ENCODE measurements around the gene SPATA45.

DNA sequence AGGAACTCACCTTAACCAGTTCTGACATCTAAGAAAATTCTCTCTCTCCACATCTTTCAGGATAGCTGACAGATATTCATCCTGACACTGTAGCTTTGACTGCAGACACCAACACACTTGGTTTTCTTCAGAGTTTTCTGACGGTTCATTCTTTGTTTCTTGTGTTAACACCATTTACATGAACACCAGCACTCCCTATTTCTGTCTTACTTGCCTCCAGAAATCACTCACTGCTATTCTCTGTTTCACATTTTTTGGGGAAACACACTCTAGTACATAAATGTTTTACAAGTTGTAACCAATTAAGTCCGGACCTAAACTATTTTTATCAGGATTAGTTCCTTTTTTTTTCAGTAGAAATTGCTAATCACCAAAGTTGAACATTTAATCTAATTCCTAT is 26.1 kb upstream of the SPATA45 start:
- TF ChIP-seq, protein P1, sequence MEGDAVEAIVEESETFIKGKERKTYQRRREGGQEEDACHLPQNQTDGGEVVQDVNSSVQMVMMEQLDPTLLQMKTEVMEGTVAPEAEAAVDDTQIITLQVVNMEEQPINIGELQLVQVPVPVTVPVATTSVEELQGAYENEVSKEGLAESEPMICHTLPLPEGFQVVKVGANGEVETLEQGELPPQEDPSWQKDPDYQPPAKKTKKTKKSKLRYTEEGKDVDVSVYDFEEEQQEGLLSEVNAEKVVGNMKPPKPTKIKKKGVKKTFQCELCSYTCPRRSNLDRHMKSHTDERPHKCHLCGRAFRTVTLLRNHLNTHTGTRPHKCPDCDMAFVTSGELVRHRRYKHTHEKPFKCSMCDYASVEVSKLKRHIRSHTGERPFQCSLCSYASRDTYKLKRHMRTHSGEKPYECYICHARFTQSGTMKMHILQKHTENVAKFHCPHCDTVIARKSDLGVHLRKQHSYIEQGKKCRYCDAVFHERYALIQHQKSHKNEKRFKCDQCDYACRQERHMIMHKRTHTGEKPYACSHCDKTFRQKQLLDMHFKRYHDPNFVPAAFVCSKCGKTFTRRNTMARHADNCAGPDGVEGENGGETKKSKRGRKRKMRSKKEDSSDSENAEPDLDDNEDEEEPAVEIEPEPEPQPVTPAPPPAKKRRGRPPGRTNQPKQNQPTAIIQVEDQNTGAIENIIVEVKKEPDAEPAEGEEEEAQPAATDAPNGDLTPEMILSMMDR (conservative IDR thresholded peaks at IDR 0.05 in 1 of 2, IDR thresholded peaks at IDR 0.05 in 1 of 2; ENCODE audit: low read depth in 1 of 2, low read length in 2 of 2): no peak
- TF ChIP-seq EZH2 (IDR thresholded peaks at IDR 0.05; ENCODE audit: low read length, missing control alignments): no peak
